ENCODE measurements around the gene EFCAB11.

EFCAB11 gene

DNA sequence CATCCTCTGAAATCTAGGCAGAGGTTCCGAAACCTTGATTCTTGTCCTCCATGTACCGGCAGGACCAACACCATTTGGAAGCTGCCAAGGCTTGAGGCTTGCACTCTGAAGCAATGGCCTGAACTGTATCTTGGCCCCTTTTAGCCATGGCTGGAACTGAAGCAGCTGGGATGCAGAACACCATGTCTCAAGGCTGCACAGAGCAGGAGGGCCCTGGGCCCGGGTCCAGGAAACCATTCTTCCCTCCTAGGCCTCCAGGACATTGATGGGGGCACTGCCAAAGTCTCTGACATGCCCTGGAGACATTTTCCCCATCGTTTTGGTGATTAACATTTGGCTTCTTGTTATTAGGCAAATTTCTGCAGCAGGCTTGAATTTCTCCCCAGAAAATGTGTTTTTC lies 198.7 kb downstream of the EFCAB11 start:
- DNase-seq: no peak
- TF ChIP-seq GATA1 (IDR thresholded peaks at IDR 0.05; ENCODE audit: low read depth, low read length) (no peak), POLR2A (IDR thresholded peaks at IDR 0.05; ENCODE audit: low read length) (no peak)

DNA sequence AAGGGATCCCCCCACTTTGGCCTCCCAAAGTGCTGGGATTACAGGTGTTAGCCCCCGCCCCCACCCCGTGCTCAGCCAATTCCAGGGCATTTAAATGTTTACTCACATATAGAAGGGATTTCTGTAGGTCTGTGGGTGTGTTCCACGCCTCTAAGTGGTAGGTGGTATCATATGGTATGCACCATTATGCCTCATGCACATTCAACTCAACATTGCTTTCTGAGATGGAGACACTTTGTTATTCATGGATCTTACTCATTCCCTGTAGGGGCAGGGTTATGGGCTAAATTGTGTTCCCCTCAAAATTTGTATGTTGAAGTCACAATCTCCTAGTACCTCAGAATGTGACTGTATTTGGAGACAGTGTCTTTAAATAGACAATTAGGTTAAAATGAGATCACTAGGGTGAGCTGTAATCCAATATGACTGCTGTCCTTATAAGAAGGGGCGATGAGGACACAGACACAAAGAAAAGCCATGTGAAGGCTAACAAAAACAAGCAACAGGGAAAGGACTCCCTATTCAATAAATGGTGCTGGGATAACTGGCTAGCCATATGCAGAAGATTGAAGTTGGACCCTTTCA lies 200.6 kb downstream of the EFCAB11 start:
- no peak for DNase-seq
- TF ChIP-seq GATA1 (IDR thresholded peaks at IDR 0.05; ENCODE audit: low read depth, low read length): no peak
- TF ChIP-seq POLR2A (IDR thresholded peaks at IDR 0.05; ENCODE audit: low read length): no peak

DNA sequence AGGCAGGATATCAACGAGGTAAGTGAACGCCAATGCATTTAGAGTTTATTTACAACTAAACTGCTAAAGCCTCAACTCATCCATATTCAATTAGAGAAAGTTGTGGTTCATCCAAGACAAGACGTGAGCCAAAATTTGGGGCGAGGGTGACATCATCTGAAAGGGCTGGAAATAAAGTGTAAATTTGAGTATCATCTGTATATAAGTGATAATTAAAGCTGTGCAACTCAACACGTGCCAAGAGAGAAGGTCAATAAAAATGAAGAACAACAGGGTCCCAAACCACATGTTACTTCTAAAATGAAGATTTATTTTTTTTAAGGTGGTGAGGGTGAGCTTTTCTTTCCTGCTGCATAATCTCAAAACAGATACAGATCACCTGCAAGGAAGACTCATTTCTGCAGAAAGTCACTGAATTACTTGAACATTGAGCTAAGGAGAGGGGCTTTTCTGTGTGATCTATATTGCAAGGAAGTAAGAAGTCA lies 203.6 kb downstream of the EFCAB11 start:
- no peak for TF ChIP-seq POLR2A (IDR thresholded peaks at IDR 0.05; ENCODE audit: low read length)
- TF ChIP-seq GATA1 (IDR thresholded peaks at IDR 0.05; ENCODE audit: low read depth, low read length): no peak
- no peak for DNase-seq

DNA sequence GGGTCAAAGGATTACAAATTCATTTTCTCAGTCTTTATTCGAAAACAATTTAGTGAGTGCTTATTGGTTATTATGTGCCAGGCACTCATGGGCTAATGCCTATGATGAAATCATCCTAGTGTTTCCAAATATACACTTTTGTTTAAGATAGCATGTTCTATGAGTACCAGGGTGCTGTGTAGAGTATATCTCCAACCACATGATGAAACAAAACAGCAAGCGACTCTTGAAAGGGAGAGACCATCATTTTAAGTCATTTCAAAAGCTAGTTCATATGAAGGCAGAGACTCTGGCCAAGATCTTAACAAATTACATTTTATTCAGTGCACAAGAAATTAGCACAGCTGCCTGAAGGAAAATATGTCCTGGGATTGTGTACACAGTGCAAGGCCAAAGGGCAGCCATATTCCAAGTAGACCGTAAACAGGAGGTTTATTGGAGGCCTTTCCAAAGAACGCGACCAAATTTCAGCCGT lies 204.2 kb downstream of the EFCAB11 start:
- TF ChIP-seq POLR2A (IDR thresholded peaks at IDR 0.05; ENCODE audit: low read length) (no peak), GATA1 (IDR thresholded peaks at IDR 0.05; ENCODE audit: low read depth, low read length) (no peak)
- DNase-seq: no peak

DNA sequence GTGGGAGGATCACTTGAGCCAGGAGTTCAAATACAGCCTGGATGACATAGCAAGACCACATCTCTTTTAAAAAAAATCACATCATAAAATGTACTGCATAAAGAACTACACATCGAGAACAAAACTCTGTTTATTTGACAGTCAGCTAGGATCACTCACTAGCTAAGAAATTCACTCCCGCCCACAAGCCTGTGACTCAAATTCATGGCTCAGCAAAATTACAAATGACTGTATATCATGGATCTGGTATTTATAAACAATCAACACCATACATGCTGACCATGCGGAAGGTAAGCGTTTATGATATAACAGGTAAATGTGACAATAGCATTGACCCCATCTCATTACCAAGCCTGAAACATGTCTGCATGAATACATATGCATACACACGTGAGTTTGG lies 206.5 kb downstream of the EFCAB11 start:
- TF ChIP-seq POLR2A (IDR thresholded peaks at IDR 0.05; ENCODE audit: low read length) (no peak), GATA1 (IDR thresholded peaks at IDR 0.05; ENCODE audit: low read depth, low read length) (no peak)
- no peak for DNase-seq

DNA sequence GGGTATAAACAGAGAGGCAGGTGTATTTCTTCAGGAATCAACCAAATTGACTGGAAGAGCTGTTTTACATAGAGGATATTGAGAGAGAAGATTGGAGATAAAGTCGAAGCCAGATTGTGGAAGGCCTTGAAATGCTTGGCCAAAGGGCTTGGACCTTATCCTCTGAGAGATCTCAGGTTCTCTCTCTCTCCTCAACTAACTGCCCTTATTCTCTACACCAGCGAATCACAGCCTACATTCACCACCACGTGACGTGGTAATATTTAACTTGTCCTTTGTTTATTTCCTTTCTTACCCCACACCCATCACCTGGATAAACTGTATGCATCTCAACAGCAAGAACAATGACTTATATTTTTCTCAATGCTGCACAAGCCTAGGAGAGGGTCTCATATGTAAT lies 207.4 kb downstream of the EFCAB11 start:
- no peak for TF ChIP-seq GATA1 (IDR thresholded peaks at IDR 0.05; ENCODE audit: low read depth, low read length)
- TF ChIP-seq POLR2A (IDR thresholded peaks at IDR 0.05; ENCODE audit: low read length): no peak
- no peak for DNase-seq

DNA sequence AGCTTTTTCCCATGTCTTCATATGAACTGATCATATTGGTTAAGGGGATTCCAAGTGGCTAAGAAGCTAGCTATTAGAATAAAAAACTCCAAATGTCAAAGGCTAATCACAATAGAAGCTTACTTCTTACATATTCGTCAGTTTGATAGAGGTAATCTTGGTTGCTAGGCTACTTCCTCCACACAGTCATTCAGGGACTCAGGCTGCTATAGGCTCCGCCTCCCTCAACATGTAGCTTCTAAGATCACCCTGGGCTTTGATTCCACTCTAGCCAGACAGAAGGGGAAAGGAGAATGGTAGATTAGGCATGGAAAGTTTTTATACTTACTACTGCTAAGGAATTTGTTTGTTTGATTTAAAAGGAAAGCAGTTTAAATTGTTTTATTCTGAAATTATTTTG lies 207.9 kb downstream of the EFCAB11 start:
- DNase-seq: no peak
- TF ChIP-seq POLR2A (IDR thresholded peaks at IDR 0.05; ENCODE audit: low read length) (no peak), GATA1 (IDR thresholded peaks at IDR 0.05; ENCODE audit: low read depth, low read length) (no peak)

DNA sequence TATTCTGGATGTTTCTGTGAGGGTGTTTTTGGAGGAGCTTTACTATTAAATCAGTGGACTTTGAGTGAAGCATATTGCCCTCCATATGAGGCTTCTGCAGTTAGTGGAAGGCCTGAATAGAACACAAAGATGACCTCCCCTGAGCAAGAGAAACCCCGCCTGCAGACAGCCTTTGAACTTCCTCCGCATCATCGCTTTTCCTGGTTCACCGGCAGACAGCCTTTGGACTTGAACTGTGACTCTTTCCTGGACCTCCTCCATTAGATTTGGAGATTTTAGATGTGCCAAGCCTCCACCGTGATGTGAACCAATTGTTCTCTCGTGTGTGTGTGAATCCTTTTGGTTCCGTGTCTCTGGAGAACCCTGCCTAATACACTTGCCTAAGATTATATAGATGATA lies 208.4 kb downstream of the EFCAB11 start:
- no peak for DNase-seq
- TF ChIP-seq POLR2A (IDR thresholded peaks at IDR 0.05; ENCODE audit: low read length) (no peak), GATA1 (IDR thresholded peaks at IDR 0.05; ENCODE audit: low read depth, low read length) (no peak)

All from erythroblast (primary cell).